ENCODE measurements around the gene SYT6.
"Not testable (repeated sequence)": the region's sequence is repeated elsewhere in the genome, so short reads cannot be mapped to it uniquely, and the experiment has no call there.

The SYT6 gene

DNA sequence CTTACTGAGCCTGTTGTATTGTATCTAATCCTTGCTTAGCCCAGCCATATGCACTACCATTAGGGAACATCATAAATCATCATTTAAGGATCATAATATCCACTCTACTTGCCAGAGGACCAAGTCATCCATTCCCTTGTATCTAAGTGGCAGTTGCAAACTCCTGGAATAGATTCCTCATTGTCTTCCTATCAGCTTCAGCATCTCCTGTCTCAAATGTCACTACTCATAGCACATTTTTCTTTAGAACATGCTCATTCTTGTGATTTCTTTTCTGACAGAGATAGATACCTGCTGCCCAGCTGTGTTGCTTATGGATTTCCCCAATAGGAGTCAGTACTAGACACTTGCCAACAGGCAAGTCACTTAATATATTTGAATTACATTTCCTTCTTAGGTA lies 90.1 kb downstream of the SYT6 start:
- DNase-seq, result no peak

DNA sequence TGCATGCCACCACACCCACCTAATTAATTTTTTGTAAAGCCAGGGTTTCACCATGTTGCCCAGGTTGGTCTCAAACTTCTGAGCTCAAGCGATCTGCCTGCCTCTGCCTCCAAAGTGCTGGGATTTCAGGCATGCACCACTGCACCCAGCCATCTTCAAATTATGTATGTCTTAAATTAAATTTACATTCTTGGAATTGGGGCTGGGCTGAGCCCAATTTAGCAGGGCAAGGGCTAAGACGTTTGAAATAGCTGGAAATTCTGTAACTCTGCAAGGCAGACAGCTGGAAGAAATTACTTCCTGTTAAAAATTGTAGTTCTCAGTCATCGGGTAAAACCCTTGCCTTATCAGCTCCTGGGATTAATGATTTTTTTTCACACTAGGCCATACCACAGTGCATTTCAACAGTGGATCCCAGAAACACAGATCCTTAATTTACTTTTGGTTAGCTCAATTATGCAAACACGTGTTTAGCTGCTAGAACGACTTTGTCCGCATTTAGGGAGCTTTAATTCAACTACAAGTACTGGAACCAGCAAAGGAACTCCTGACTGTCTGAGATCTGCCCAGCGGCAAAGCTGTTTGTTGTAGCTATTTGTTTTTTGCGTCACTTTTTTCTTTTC lies 91.1 kb downstream of the SYT6 start:
- no peak for DNase-seq

DNA sequence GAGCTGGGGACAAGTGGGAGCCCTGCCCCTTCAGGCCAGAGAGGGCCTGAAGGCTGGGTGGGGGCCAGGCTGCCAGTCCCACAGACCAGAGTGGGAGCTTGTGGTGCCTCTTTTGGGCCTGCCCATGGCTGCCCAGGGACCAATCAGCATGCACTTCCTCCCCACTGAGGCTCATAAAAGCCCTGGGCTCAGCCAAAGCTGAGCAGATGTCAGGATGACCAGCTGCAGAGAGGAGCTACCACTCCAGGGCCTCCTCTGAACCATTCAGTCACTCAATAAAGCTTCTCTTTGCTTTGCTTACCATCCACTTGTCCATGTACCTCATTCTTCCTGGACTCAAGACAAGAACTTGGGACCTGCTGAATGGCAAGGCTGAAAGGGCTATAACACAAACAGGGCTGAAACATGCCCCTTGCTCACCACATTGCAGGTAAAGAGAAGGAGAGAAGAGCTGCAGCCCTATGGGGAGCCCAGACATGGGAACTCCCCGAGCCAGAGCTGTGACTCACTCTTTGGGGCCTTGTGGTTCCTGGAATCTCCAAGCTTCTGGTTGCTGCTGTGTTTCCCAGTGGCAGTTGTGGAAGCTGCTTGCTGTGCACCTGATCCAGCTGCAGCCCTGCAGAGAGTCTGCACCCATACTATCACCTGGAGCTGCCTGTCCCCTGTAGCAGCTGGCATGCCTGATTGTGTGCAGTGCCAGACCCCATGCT lies 92.4 kb downstream of the SYT6 start:
- no peak for DNase-seq

DNA sequence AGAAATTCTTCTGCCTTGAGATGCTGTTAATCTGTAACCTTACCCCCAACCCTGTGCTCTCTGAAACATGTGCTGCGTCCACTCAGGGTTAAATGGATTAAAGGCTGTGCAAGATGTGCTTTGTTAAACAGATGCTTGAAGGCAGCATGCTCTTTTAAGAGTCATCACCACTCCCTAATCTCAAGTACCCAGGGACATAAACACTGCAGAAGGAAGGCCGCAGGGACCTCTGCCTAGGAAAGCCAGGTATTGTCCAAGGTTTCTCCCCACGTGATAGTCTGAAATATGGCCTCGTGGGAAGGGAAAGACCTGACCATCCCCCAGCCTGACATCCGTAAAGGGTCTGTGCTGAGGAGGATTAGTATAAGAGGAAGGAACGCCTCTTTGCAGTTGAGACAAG lies 95.4 kb downstream of the SYT6 start:
- not testable (repeated sequence) for DNase-seq

DNA sequence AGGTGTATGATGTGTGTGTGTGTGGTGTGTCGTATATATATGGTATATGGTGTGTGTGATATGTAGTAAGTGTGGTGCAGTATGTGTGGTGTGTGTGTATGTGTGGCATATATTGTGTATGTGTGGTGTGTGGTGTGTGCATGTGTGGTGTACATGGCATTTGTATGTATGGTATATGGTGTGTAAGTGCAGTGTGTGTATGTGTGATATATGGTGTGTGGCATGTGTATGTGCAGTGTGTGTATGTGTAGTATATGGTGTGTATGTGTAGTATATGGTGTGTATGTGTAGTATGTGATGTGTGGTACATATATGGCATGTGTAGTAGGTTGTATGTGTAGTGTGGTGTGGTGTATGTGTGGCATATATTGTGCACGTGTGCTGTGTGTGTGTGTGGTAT lies 99.5 kb downstream of the SYT6 start:
- DNase-seq, result no peak

DNA sequence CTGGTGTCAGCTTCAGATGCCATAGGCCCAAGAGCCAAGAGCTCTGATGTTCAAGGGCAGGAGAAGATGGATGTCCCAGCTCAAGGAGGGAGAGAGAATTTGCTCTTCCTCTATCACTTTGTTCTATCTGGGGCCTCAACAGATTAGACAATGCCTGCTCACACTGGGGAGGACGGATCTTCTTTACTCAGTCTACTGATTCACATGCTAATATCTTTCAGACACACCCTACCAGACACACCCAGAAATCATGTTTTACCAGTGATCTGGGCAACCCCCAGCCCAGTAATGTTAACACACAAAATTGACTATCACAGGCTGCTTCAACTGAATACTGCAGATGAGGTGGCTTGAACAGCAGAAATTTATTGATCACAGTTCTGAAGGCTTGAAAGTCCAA lies 105.4 kb downstream of the SYT6 start:
- DNase-seq, result no peak

DNA sequence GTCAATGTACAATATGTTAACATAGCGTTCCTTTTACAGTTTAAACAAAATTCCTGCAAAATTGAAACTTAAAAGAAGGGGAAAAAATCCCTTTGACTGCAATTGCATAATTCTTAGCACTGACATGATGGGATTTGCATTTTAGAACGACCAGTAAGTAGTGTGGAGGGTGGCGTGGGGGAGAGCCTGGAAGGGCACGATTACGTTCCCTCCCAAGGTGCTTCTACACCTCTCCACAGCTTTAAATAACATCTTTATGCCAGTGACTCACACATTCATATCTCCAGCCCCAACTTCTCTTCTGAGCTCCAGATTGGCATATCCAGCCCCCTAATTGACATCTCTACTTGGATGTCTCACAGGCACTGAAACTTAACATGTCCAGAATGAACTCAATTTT lies 110.1 kb downstream of the SYT6 start:
- no peak for DNase-seq

DNA sequence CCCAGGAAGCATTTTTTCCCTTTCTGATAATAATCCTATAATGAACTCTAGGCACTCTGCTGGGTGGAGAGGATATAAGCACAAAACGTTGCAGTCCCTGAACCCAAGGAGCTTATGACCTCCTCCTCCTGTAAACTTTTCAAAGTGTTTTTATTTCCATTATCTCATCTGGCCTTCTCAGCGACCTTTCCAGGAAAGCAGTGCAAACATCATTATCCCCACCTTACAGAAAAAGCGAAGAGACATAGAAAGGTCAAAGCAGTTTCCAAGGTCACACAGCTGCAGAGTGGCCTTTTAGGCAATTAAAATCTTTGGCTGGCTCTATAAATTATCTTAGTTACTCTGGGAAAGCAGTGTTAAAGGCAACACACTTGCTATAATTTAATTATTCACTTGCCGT lies 110.6 kb downstream of the SYT6 start:
- no peak for DNase-seq

DNA sequence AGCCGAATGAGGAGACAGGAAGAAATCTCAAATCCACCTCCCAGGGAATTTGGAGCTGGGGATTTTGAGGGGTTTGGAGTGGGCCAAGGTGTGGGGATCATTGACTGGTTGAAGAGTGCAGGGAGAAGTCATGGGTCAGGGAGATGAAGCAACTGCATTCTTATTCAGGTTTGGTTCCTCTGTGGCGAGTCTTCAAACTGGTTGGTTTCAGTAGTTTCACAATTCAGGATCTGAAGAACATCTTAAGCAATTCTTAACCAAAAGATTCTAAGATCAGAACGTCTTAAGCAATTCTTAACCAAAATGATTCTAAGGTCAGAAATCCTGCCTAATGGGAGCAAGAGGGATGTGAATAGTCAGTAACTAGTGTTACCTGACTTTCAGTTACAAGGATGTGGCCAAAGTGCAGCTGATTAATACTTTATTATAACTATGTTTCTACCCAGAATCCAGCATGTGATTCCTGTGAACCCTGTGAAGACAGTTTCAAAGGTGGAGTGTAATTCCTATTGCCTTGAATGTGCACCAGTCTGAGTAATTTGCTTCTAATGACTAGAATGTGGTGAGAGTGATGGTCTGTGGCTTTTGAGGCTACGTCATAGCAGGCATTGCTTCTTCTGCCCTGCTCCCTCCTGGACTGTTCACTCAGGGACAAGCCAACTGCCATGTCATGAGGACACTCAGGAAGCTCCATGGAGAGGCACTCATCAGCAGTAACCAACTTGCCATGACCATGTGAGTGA lies 113.2 kb downstream of the SYT6 start:
- no peak for DNase-seq
